Right lobe of liver (tissue), 6 donors: Measurements from ENCODE around the gene PPP1R10. TPM values are rescaled to one million over a fixed set of nuclear protein-coding genes. Genes with fewer than 3 reads are reported as not detected.
A peak's percentile ranks its signal among the peaks of the same experiment; 100 is the strongest.

Experiments used
- ATAC-seq, 4 donors: fragments of 200-7000 bp; cut with Tn5 transposase; one replicate each; pipeline ENCODE4 v1.9.1; 2020; ENCODE audit warnings: mild to moderate bottlenecking in 4 of 4, moderate library complexity in 4 of 4
- DNase-seq, 3 donors: peaks; one replicate each; pipeline ENCODE4 v3.0.0-alpha.2; 2020
- H3K27ac ChIP-seq, 3 donors: fragments of 200-600 bp; one replicate each; pipeline ENCODE4 v1.8.0; 2022
- H3K27me3 ChIP-seq, 2 donors: fragments of 200-600 bp; one replicate each; pipeline ENCODE4 v1.8.0; 2022
- H3K36me3 ChIP-seq, 4 donors: fragments of 200-600 bp; sonication (generic) in 1 of 4; one replicate each; pipeline versions ENCODE4 v1.5.1 to v1.8.0; 2017 to 2022; ENCODE audit warnings: control low read depth in 1 of 4
- H3K4me1 ChIP-seq, 4 donors: fragments of 200-600 bp; sonication (generic) in 1 of 4; one replicate each; pipeline versions ENCODE4 v1.5.1 to v1.8.0; 2017 to 2022; ENCODE audit warnings: control low read depth in 1 of 4
- H3K4me3 ChIP-seq, 3 donors: fragments of 200-600 bp; one replicate each; pipeline ENCODE4 v1.8.0; 2022
- H3K9me3 ChIP-seq, 4 donors: fragments of 200-600 bp; sonication (generic) in 1 of 4; one replicate each; pipeline versions ENCODE4 v1.5.1 to v1.8.0; 2017 to 2022; ENCODE audit warnings: control low read depth in 1 of 4
- POLR2A ChIP-seq: fragments of 450-650 bp; IDR thresholded peaks from one replicate; pipeline ENCODE4 v1.6.1; 2017; ENCODE audit warnings: antibody characterized with exemption, mild to moderate bottlenecking
- WGBS: methylation state at CpG from one replicate; pipeline ENCODE4 v1.1.6; 2018; ENCODE audit warnings: low coverage, low lambda C conversion rate; ENCODE audit not compliant: insufficient coverage; ENCODE audit errors: missing lambda C conversion rate; 5-methylcytosine and 5-hydroxymethylcytosine counted together
- intact Hi-C, 2 donors: fragments of 100-400 bp; cut with DNase I; formaldehyde crosslinking; loops; one replicate each; pipeline versions ENCODE4 v1.11.2 to v1.14.1; 2022
- total RNA-seq, 6 experiments: library from RNA; depleted of rRNA in 2 of 6; stranded (reverse); fragments of >200 nt in 2 of 6; fragmentation: NEBNext Ultra II Directional in 3 of 6; extraction: Animal tissue kit (Norgen Biotek cat#: 25700) in 3 of 6; gene quantifications; one replicate each; pipeline versions ENCODE4 v1.1.0 to v1.2.4, GENCODE V29; 2016 to 2023
- TF ChIP-seq, protein P1 (sequence below), 4 donors: fragments of 200-600 bp in 3 of 4; fragments of 450-650 bp in 1 of 4; IDR thresholded peaks; one replicate each; pipeline versions ENCODE4 v1.5.1 to v1.8.0; 2016 to 2022; ENCODE audit warnings: antibody characterized with exemption in 4 of 4, mild to moderate bottlenecking in 2 of 4
- donor health status: DM: no; HTN: yes; CAD: no.
- donor health status: DM: no; HTN: no; CAD: no.
- donor health status: DM: no; HTN: no; CAD: no.
- donor health status: DM: no; HTN: yes; CAD: no.
- donor health status: DM: no; HTN: yes; CAD: no.

Gene PPP1R10
- total RNA-seq, 6 experiments from 2014 or later = 19.0 to 45.1 (median 32.4) TPM

DNA sequence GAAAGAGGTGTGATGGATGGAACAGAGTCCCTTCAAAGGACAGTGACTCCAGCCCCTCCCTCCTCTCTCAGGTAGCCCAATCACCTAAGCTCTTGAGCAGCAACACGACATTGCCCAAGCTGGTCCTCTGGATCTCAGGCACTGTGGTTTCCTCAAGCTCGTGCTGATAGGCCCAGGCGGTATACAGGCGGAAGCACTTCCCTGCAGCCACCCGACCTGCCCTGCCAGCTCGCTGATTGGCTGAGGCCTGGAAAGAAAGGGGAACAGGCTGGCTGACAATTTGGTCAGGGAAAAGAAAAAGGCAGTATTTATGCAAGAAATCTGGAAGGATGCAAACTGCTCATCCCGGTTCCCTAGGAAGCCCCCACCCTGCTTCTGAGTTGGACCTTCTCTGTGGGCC lies 39.5 kb upstream of the PPP1R10 start:
- peaks cover 0 to 97% (median 27%) of the 10 kb centered on the region in 4 donors for H3K36me3 ChIP-seq
- H3K4me3 ChIP-seq = no peak overlapping the region
- no peaks in the 10 kb centered on the region for H3K9me3 ChIP-seq
- WGBS = 70% methylated on average over 3 of the region's 7 CpGs
- ATAC-seq = peak; percentile 17 to 43 (median 26)
- H3K4me1 ChIP-seq = peaks cover 0 to 10% (median 3%) of the 10 kb centered on the region in 4 donors
- H3K27me3 ChIP-seq = no peaks in the 10 kb centered on the region
- no peak for DNase-seq
- intact Hi-C loops = no loop called here
- TF ChIP-seq, protein P1, sequence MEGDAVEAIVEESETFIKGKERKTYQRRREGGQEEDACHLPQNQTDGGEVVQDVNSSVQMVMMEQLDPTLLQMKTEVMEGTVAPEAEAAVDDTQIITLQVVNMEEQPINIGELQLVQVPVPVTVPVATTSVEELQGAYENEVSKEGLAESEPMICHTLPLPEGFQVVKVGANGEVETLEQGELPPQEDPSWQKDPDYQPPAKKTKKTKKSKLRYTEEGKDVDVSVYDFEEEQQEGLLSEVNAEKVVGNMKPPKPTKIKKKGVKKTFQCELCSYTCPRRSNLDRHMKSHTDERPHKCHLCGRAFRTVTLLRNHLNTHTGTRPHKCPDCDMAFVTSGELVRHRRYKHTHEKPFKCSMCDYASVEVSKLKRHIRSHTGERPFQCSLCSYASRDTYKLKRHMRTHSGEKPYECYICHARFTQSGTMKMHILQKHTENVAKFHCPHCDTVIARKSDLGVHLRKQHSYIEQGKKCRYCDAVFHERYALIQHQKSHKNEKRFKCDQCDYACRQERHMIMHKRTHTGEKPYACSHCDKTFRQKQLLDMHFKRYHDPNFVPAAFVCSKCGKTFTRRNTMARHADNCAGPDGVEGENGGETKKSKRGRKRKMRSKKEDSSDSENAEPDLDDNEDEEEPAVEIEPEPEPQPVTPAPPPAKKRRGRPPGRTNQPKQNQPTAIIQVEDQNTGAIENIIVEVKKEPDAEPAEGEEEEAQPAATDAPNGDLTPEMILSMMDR (IDR thresholded peaks at IDR 0.05) = no peak
- no peak for TF ChIP-seq POLR2A
- no peak overlapping the region for H3K27ac ChIP-seq

DNA sequence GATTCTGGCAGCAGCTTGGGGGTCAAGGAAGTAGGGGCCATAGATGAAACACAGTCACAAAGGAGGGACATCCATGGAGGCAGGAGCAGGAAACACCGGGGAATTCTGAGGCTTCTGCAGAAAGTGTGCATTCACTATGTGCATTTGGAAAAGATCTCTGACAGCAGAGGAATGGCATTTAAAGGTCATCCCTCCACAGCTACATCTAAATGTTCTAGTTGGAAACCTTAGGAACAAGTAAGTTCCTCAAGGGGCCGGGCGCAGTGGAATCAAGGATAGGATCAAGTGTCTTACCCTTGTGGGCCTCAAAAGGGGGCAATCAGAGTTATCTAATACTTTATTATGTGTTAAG lies 38.7 kb upstream of the PPP1R10 start:
- DNase-seq (no peak), ATAC-seq (no peak)
- H3K4me3 ChIP-seq = no peak overlapping the region
- peaks cover 0 to 97% (median 27%) of the 10 kb centered on the region in 4 donors for H3K36me3 ChIP-seq
- no peaks in the 10 kb centered on the region for H3K27me3 ChIP-seq
- no peak overlapping the region for H3K27ac ChIP-seq
- intact Hi-C loops = no loop called here
- H3K9me3 ChIP-seq = no peaks in the 10 kb centered on the region
- WGBS = 82% methylated on average over 3 of the region's 3 CpGs
- no peak for TF ChIP-seq POLR2A
- TF ChIP-seq, protein P1 (IDR thresholded peaks at IDR 0.05) = no peak
- peaks cover 0 to 10% (median 3%) of the 10 kb centered on the region in 4 donors for H3K4me1 ChIP-seq

DNA sequence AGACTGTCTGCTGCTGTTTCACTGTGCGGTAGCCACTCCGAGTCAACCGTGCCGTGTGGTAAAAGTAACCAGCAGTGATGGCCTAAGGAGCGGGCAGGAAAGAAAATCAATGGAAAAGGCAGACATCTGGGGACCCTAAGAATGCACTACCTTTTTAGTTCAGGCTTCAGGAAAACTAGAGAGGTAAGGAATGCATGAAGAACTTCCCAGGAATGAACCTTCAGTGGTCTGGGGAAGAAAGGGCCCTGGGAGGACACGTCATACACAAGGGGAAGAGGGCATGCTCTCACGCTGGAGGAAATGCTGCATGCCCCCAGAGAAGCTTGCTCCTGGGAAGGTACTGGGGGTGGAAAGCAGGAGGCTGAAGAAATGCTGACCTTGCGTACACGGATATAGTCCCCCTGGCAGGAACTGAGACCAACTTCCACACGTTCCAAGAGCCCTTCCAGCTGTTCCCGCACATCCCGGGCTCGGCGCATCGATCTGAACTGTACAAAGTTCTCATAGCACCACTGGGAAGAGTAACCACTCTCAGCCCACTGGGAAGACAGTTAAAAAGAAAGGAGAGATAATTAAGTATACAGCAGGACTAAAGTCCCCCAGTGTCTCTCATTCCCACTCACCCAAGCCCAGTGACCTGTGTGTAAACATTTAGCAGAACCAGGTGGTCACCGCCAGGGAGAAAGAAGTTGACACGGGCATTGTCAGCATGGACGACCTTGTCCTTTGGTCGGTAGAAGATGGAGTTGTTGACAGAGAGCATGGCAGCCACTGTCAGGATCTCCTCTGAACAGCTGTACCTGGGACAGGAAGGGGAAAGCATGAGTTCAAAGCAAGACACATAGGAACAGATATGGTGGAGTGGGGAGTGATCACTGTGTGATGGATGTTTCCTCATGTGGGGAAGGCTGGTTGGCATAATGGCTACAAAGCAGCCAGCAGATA lies 38.0 kb upstream of the PPP1R10 start:
- H3K4me3 ChIP-seq = no peak overlapping the region
- no peak for TF ChIP-seq POLR2A
- TF ChIP-seq, protein P1 (IDR thresholded peaks at IDR 0.05) = no peak
- intact Hi-C loops = no loop called here
- H3K4me1 ChIP-seq = peaks cover 0 to 10% (median 3%) of the 10 kb centered on the region in 4 donors
- WGBS = 62% methylated on average over 18 of the region's 19 CpGs
- DNase-seq (no peak), ATAC-seq (peak in 1 of 4 donors; percentile 45)
- no peak overlapping the region for H3K27ac ChIP-seq
- H3K36me3 ChIP-seq = peaks cover 0 to 90% (median 27%) of the 10 kb centered on the region in 4 donors
- H3K9me3 ChIP-seq = no peaks in the 10 kb centered on the region
- no peaks in the 10 kb centered on the region for H3K27me3 ChIP-seq

DNA sequence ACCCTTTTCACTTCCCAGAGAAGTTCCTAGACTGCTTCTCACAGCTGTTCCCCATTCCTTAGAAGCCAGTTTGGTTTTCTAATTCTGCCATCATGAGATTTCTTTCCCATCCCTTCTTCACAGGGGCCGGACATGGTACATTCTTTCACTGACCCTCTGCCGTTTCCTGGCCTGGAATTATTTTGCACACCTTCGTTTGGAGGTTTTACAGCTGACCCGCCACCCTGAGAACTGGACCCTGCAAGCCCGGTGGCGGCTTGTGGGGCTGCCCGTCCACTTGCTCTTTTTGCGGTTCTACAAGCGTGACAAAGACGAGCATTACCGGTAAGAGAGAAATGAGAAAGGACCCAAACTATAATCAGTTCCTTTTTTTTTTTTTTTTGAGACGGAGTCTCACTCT lies 34.1 kb upstream of the PPP1R10 start:
- TF ChIP-seq POLR2A = no peak
- Histone ChIP-seq H3K27ac (no peak overlapping the region), H3K4me3 (no peak overlapping the region), H3K9me3 (no peaks in the 10 kb centered on the region), H3K4me1 (peaks cover 0 to 17% (median 4%) of the 10 kb centered on the region in 4 donors), H3K27me3 (no peaks in the 10 kb centered on the region), H3K36me3 (peaks cover 0 to 52% (median 21%) of the 10 kb centered on the region in 4 donors)
- ATAC-seq = no peak
- intact Hi-C loops = no loop called here
- no peak for DNase-seq
- WGBS = 88% methylated on average over 12 of the region's 12 CpGs
